Naive B cell (primary cell): ENCODE data around the gene PRPF18. TPM values are rescaled to one million over a fixed set of nuclear protein-coding genes. Genes with fewer than 3 reads are reported as not detected.

Source experiments
- ATAC-seq, 2 donors: fragments of 150-1000 bp; cut with Tn5 transposase; 2 replicates each; pipeline ENCODE4 v1.10.0; 2021; ENCODE audit warnings: low read depth in 2 of 2, mild to moderate bottlenecking in 2 of 2, moderate library complexity in 2 of 2
- DNase-seq: peaks from one replicate; pipeline ENCODE4 v3.0.0; 2022
- H3K27ac Mint-ChIP-seq, 6 donors: one replicate each; pipeline ENCODE4 v1.8.0; 2020 to 2022; ENCODE audit warnings: mild to moderate bottlenecking in 6 of 6, mixed read lengths in 6 of 6, moderate library complexity in 5 of 6, inconsistent platforms in 2 of 6
- H3K27me3 Mint-ChIP-seq, 3 donors: one replicate each; pipeline ENCODE4 v1.8.0; 2021 to 2022; ENCODE audit warnings: mixed read lengths in 3 of 3, mild to moderate bottlenecking in 1 of 3
- H3K36me3 Mint-ChIP-seq, 2 donors: one replicate each; pipeline ENCODE4 v1.8.0; 2020 to 2022; ENCODE audit warnings: mixed read lengths in 2 of 2, inconsistent platforms in 1 of 2, mild to moderate bottlenecking in 1 of 2
- H3K4me1 Mint-ChIP-seq, 3 donors: one replicate each; pipeline ENCODE4 v1.8.0; 2020 to 2022; ENCODE audit warnings: mixed read lengths in 3 of 3, inconsistent platforms in 1 of 3, mild to moderate bottlenecking in 1 of 3, moderate library complexity in 1 of 3
- H3K4me3 Mint-ChIP-seq, 8 donors: one replicate each; pipeline ENCODE4 v1.8.0; 2020 to 2022; ENCODE audit warnings: mild to moderate bottlenecking in 8 of 8, mixed read lengths in 8 of 8, moderate library complexity in 8 of 8, inconsistent platforms in 2 of 8
- H3K9me3 Mint-ChIP-seq, 7 donors: one replicate each; pipeline ENCODE4 v1.8.0; 2020 to 2022; ENCODE audit warnings: mixed read lengths in 7 of 7, mild to moderate bottlenecking in 5 of 7, inconsistent platforms in 2 of 7, moderate library complexity in 1 of 7
- polyA plus RNA-seq, 6 donors: library from polyadenylated mRNA; unstranded; fragments of 300-500 nt; fragmentation: Illumina TruSeq; gene quantifications; one replicate each; pipeline ENCODE4 v1.2.3, GENCODE V29; 2021; ENCODE audit warnings: low read depth in 6 of 6

The PRPF18 gene
- polyA plus RNA-seq, 6 donors from 2014 or later, result 38.7 to 53.6 (median 43.8) TPM

- no peaks in the 10 kb centered on the region for H3K9me3 Mint-ChIP-seq
- peaks cover 1 to 11% (median 2%) of the 10 kb centered on the region in 3 donors for H3K4me1 Mint-ChIP-seq
- H3K36me3 Mint-ChIP-seq, result no peaks in the 10 kb centered on the region
- peaks cover 0 to 2% (median 0%) of the 10 kb centered on the region in 3 donors for H3K27me3 Mint-ChIP-seq
- no peak overlapping the region for H3K4me3 Mint-ChIP-seq
- ATAC-seq (no peak), DNase-seq (no peak)
- peak overlapping the region in 2 of 6 donors; percentile 3 to 68 for H3K27ac Mint-ChIP-seq
Observed at GRCh38 chr10:13654846-13655245, 68.1 kb downstream of the PRPF18 start.

- DNase-seq (no peak), ATAC-seq (no peak)
- no peaks in the 10 kb centered on the region for H3K9me3 Mint-ChIP-seq
- no peak overlapping the region for H3K4me3 Mint-ChIP-seq
- H3K27me3 Mint-ChIP-seq, result peaks cover 0 to 7% (median 0%) of the 10 kb centered on the region in 3 donors
- no peak overlapping the region for H3K27ac Mint-ChIP-seq
- peaks cover 7 to 17% (median 10%) of the 10 kb centered on the region in 3 donors for H3K4me1 Mint-ChIP-seq
- no peaks in the 10 kb centered on the region for H3K36me3 Mint-ChIP-seq
Observed at GRCh38 chr10:13656337-13657100, 69.8 kb downstream of the PRPF18 start.

- peaks cover 7 to 17% (median 10%) of the 10 kb centered on the region in 3 donors for H3K4me1 Mint-ChIP-seq
- no peak overlapping the region for H3K27ac Mint-ChIP-seq
- no peak overlapping the region for H3K4me3 Mint-ChIP-seq
- peaks cover 0 to 7% (median 0%) of the 10 kb centered on the region in 3 donors for H3K27me3 Mint-ChIP-seq
- no peak for DNase-seq
- H3K9me3 Mint-ChIP-seq, result no peaks in the 10 kb centered on the region
- no peaks in the 10 kb centered on the region for H3K36me3 Mint-ChIP-seq
- ATAC-seq, result no peak
Observed at GRCh38 chr10:13657101-13657680, 70.4 kb downstream of the PRPF18 start.

GRCh38 chr10:13658264-13658663 lies 71.5 kb downstream of the PRPF18 start:
- H3K9me3 Mint-ChIP-seq, result no peaks in the 10 kb centered on the region
- peak overlapping the region in 1 of 6 donors; percentile 95 for H3K27ac Mint-ChIP-seq
- no peak for ATAC-seq
- H3K27me3 Mint-ChIP-seq, result peaks cover 0 to 7% (median 0%) of the 10 kb centered on the region in 3 donors
- no peak for DNase-seq
- H3K4me1 Mint-ChIP-seq, result peaks cover 7 to 17% (median 10%) of the 10 kb centered on the region in 3 donors
- no peak overlapping the region for H3K4me3 Mint-ChIP-seq
- H3K36me3 Mint-ChIP-seq, result no peaks in the 10 kb centered on the region

GRCh38 chr10:13658871-13659685 lies 72.3 kb downstream of the PRPF18 start:
- Mint-ChIP-seq H3K36me3 (no peaks in the 10 kb centered on the region), H3K27ac (peak overlapping the region in 2 of 6 donors; percentile 14 to 62), H3K4me1 (peaks cover 7 to 17% (median 10%) of the 10 kb centered on the region in 3 donors), H3K27me3 (peaks cover 0 to 7% (median 0%) of the 10 kb centered on the region in 3 donors), H3K4me3 (no peak overlapping the region), H3K9me3 (no peaks in the 10 kb centered on the region)
- DNase-seq (no peak), ATAC-seq (no peak)

- H3K27ac Mint-ChIP-seq, result peak overlapping the region in 3 of 6 donors; percentile 64 to 86 (median 75)
- no peaks in the 10 kb centered on the region for H3K9me3 Mint-ChIP-seq
- peaks cover 7 to 17% (median 10%) of the 10 kb centered on the region in 3 donors for H3K4me1 Mint-ChIP-seq
- peaks cover 0 to 7% (median 0%) of the 10 kb centered on the region in 3 donors for H3K27me3 Mint-ChIP-seq
- ATAC-seq (peak; percentile 63 to 75), DNase-seq (peak; percentile 60)
- peaks cover 0 to under 1% of the 10 kb centered on the region in 2 donors for H3K36me3 Mint-ChIP-seq
- peak overlapping the region in 4 of 8 donors; percentile 8 to 35 (median 32) for H3K4me3 Mint-ChIP-seq
Observed at GRCh38 chr10:13659887-13660550, 73.3 kb downstream of the PRPF18 start.

- peaks cover 0 to 7% (median 0%) of the 10 kb centered on the region in 3 donors for H3K27me3 Mint-ChIP-seq
- H3K4me1 Mint-ChIP-seq, result peaks cover 7 to 17% (median 10%) of the 10 kb centered on the region in 3 donors
- peak overlapping the region in 3 of 6 donors; percentile 64 to 86 (median 75) for H3K27ac Mint-ChIP-seq
- H3K36me3 Mint-ChIP-seq, result peaks cover 0 to 4% of the 10 kb centered on the region in 2 donors
- ATAC-seq (no peak), DNase-seq (no peak)
- H3K4me3 Mint-ChIP-seq, result no peak overlapping the region
- H3K9me3 Mint-ChIP-seq, result no peaks in the 10 kb centered on the region
Observed at GRCh38 chr10:13660551-13660920, 73.8 kb downstream of the PRPF18 start.

GRCh38 chr10:13661256-13661655 lies 74.5 kb downstream of the PRPF18 start:
- Mint-ChIP-seq H3K27me3 (peaks cover 0 to 7% (median 0%) of the 10 kb centered on the region in 3 donors), H3K4me3 (no peak overlapping the region), H3K27ac (peak overlapping the region in 1 of 6 donors; percentile 50), H3K4me1 (peaks cover 7 to 17% (median 10%) of the 10 kb centered on the region in 3 donors), H3K9me3 (no peaks in the 10 kb centered on the region), H3K36me3 (peaks cover 0 to 4% of the 10 kb centered on the region in 2 donors)
- ATAC-seq, result no peak
- no peak for DNase-seq

- no peak for ATAC-seq
- Mint-ChIP-seq H3K36me3 (peaks cover 0 to 4% of the 10 kb centered on the region in 2 donors), H3K4me3 (no peak overlapping the region), H3K27me3 (no peaks in the 10 kb centered on the region), H3K27ac (no peak overlapping the region), H3K9me3 (no peaks in the 10 kb centered on the region), H3K4me1 (no peaks in the 10 kb centered on the region)
- no peak for DNase-seq
Observed at GRCh38 chr10:13665516-13666262, 78.9 kb downstream of the PRPF18 start.

- peaks cover 0 to 4% of the 10 kb centered on the region in 2 donors for H3K36me3 Mint-ChIP-seq
- no peak for ATAC-seq
- H3K27ac Mint-ChIP-seq, result no peak overlapping the region
- no peak overlapping the region for H3K4me3 Mint-ChIP-seq
- no peaks in the 10 kb centered on the region for H3K4me1 Mint-ChIP-seq
- no peaks in the 10 kb centered on the region for H3K9me3 Mint-ChIP-seq
- no peak for DNase-seq
- H3K27me3 Mint-ChIP-seq, result no peaks in the 10 kb centered on the region
Observed at GRCh38 chr10:13668126-13668525, 81.4 kb downstream of the PRPF18 start.

- DNase-seq (no peak), ATAC-seq (no peak)
- Mint-ChIP-seq H3K27ac (peak overlapping the region in 1 of 6 donors; percentile 20), H3K9me3 (no peaks in the 10 kb centered on the region), H3K4me3 (peak overlapping the region in 1 of 8 donors; percentile 66), H3K36me3 (peaks cover 0 to 4% of the 10 kb centered on the region in 2 donors), H3K27me3 (no peaks in the 10 kb centered on the region), H3K4me1 (no peaks in the 10 kb centered on the region)
Observed at GRCh38 chr10:13669182-13669855, 82.6 kb downstream of the PRPF18 start.

- Mint-ChIP-seq H3K27me3 (no peaks in the 10 kb centered on the region), H3K36me3 (peaks cover 0 to 4% of the 10 kb centered on the region in 2 donors), H3K4me1 (no peaks in the 10 kb centered on the region), H3K27ac (peak overlapping the region in 1 of 6 donors; percentile 28), H3K4me3 (no peak overlapping the region), H3K9me3 (no peaks in the 10 kb centered on the region)
- no peak for ATAC-seq
- no peak for DNase-seq
Observed at GRCh38 chr10:13669901-13670300, 83.1 kb downstream of the PRPF18 start.
